GM03348 (cell line): ENCODE measurements around the gene PKIB.
A peak's percentile ranks its signal among the peaks of the same experiment; 100 is the strongest.
"Not testable (repeated sequence)": the region's sequence is repeated elsewhere in the genome, so short reads cannot be mapped to it uniquely, and the experiment has no call there.

Source experiments
- DNase-seq: peaks from one replicate; pipeline ENCODE4 v3.0.0; 2012; ENCODE audit warnings: low spot score

PKIB gene

GRCh38 chr6:122710908-122711635 is 100.9 kb downstream of the PKIB start:
- DNase-seq: no peak

DNA sequence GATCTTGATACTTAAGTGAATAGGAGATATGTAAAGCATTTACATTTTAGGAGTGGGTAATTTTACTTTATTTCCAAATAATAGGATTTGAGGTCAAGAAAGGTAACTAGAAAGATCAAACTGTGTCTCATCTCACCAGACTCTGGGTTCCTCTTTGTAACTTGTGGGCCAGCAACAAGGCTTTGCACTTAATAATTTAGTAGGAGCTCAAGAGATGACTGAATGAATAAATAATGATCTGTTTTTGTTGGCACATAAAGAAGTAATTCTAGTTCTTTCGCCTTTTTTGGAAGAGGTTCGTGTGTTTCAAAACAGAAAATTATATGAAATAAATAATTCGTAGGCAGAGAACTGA is 101.9 kb downstream of the PKIB start:
- no peak for DNase-seq

GRCh38 chr6:122712448-122713137 is 102.4 kb downstream of the PKIB start:
- DNase-seq: no peak

- DNase-seq: no peak
Observed at GRCh38 chr6:122713138-122713537, 102.9 kb downstream of the PKIB start.

GRCh38 chr6:122714059-122714458 is 103.9 kb downstream of the PKIB start:
- no peak for DNase-seq

DNA sequence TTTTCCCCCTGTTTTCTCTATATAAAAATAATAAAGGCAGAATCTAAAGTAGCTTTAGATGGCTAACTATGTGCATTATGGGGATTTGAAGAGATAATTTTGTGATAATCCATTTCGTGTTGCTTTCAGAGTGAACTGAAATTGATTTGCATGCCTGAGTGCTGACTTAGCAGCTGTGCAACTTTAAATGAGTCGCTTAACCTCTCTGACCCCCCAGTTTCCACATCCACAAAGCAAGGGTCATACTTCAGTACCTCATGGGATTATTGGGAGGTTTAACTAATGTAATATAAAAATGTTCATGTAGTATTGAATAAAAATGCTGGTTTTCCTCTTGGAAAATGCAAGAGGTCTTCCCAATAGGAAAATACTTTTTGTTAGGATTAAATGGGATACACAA is 105.5 kb downstream of the PKIB start:
- no peak for DNase-seq

GRCh38 chr6:122717350-122717749 is 107.1 kb downstream of the PKIB start:
- DNase-seq: no peak

DNA sequence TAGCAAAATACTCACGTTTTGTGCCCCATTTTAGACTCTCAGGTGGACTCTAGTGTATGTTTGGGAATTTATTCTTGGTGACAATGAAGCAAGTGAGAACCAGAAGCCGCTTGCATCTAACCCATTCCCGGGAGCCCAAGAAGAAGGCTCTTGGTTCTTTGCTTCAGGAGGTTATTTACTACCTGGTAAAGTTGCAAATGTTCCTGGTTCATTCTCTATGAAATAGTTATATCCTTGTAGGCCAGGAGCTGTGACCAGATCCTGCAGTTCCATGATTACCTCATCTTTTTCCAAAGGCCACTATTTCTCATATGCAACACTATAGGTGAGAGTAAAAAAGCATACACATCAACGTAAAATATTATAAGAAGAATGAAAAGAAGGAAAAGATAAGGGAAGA is 108.4 kb downstream of the PKIB start:
- no peak for DNase-seq

GRCh38 chr6:122719176-122719575 is 109.0 kb downstream of the PKIB start:
- DNase-seq: no peak

DNA sequence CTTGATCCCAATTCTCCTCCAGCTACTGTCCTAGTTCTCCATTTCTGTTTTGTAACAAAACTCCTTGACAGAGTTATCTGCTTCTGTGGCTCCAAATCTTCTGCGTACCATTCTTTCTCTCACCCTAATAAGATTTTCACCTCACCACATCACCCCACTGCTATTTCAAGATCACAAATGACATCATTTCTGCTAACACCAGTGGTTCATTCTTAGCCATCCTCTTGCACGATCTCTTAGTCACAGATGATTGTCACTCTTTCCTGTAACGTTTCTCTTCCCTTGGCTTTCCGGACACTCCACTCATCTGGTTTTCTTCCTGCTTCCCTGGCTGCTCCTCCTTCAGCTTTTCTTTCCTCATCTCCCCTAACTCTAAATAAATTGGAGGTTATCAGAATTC is 112.5 kb downstream of the PKIB start:
- DNase-seq: no peak

DNA sequence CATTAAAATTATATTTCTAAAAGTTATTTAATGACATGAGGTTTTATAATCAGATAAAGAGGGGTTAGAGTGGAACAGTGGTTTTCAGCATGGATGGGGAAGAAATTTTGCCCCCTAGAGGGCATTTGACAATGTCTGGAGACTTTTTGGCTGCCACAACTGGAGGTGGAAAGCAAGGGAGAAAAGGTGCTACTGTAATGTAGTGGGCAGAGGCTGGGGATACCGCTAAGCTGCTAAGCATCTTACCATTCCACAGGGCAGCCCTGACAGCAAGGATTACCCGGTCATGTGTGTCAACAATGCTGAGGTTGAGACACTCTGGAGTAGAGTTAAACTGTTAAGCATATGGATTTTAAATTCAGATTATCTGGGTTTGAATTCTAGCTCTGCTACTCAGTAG is 116.4 kb downstream of the PKIB start:
- DNase-seq: peak; percentile 26

- DNase-seq: no peak
Observed at GRCh38 chr6:122727244-122727643, 117.0 kb downstream of the PKIB start.

DNA sequence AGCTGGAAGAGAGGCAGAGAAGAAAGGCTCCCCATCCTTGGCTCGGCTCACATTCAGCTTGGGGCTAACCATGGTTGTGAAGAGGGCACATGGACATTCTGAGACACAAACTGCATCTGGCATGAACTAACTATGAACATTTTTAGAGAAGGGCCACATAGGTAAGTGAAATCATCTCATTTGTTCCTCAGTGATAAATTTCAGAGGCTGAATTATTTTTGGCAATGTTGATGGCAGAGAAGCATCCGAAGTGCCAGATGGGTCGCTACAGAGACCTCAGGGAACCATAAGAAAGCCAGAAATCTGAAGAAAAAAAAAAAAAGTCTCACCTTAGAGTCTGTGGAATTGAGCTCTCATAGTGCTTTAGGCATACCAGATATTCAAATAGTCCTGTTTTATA is 120.1 kb downstream of the PKIB start:
- DNase-seq: no peak

DNA sequence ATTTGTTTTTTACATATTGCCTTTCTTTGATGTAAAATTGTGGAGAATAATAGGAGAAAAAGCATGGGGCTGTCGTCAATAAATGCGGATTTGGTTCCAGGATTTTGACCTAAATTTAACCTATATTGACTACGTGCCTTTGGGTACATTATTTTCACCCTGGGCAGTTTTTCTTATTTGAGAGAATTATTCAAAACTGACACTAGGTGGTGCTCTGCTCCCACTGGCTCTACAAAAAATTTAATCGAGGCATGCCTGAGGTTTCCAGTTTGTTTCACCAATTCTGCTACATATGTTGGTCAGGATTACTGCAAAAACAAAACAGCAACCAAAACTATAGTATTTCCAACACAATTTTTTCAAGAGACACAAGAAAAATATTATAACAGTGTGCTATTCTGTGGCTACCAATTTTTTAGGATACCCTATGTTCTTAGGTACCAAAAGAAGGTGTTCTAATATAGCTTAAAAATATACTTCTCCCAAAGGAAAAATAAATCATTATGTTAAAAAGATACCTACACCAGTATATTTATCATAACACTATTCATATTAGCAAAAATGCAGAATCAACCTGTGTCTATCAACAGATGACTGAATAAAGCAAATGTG is 120.7 kb downstream of the PKIB start:
- DNase-seq: peak; percentile 52

GRCh38 chr6:122733259-122733658 is 123.1 kb downstream of the PKIB start:
- no peak for DNase-seq

- no peak for DNase-seq
Observed at GRCh38 chr6:122734529-122735395, 124.6 kb downstream of the PKIB start.

GRCh38 chr6:122735582-122735981 is 125.4 kb downstream of the PKIB start:
- no peak for DNase-seq

GRCh38 chr6:122736163-122736562 is 126.0 kb downstream of the PKIB start:
- DNase-seq: no peak

DNA sequence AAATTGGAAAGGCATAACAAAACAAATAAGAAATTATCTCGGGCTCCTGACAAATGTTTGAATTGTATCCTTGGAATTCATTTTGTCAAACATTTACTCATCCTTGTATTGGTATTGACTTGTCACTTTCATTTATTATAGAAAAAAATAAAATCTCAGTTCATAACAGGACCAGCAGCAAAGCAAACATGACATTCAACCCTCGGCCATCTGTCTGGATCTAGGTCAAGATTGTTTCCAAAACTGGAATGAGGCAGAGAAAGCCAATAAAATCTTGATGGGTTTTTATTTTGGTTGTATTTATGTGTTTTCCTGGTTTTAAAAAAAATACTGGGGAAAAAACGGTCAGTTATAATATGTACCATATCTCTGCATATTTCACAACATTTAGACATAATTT is 126.4 kb downstream of the PKIB start:
- no peak for DNase-seq

GRCh38 chr6:122740091-122740490 is 129.9 kb downstream of the PKIB start:
- no peak for DNase-seq

GRCh38 chr6:122740936-122741335 is 130.7 kb downstream of the PKIB start:
- no peak for DNase-seq

- peak; percentile 10 for DNase-seq
Observed at GRCh38 chr6:122744247-122744646, 134.0 kb downstream of the PKIB start.

- not testable (repeated sequence) for DNase-seq
Observed at GRCh38 chr6:122744856-122745255, 134.7 kb downstream of the PKIB start.
